Measurements from ENCODE around the gene ZGPAT. TPM values are rescaled to one million over a fixed set of nuclear protein-coding genes. Genes with fewer than 3 reads are reported as not detected.

The ZGPAT gene
- total and polyA plus RNA-seq, 10 of the 15 experiments (the other 5 are each of a cell fraction or from before 2014, with no cell fraction given) = 0.58 to 52.9 (median 18.0) TPM

DNA sequence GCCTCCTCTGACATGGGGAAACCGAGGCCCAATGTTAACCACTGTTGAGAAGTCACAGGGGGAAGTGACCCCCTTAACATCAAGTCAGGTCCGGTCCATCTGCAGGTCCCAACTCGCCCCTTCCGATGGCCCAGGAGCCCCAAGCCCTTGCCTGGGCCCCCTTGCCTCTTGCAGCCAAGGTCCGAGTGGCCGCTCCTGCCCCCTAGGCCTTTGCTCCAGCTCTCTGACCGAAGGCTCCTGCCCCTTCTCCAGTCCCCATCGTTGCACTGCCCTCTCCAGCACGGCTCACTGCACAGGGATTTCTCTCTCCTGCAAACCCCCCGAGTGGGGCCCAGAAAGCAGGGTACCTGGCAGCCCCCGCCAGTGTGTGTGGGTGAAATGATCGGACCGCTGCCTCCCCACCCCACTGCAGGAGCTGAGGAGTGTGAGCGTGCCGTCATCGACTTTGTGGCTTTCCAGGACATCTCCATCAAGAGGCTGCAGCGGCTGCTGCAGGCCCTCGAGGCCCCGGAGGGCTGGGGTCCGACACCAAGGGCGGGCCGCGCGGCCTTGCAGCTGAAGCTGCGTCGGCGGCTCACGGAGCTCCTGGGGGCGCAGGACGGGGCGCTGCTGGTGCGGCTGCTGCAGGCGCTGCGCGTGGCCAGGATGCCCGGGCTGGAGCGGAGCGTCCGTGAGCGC, 9.8 kb upstream of the ZGPAT start:
- FAIRE-seq = no peak
- ChIA-PET CTCF (interaction anchor here (1.6 kb wide), 1 partner anchor 10 kb away, joined by 8 read pairs; the partner anchor contains the start of genes ARFRP1 and ZGPAT), RAD21 (ENCODE audit: unreplicated experiment) (interaction anchor here (0.6 to 1.6 kb wide), 5 partner anchors 10 to 500 kb away, joined by 3 to 4 read pairs (median 3); partner anchors contain the start of genes ARFRP1, TPD52L2 and ZGPAT), POLR2A (interaction anchor here (1.6 kb wide), 1 partner anchor 123 kb away, joined by 7 read pairs; no protein-coding TSS in a partner anchor), SMC1A (ENCODE audit: uncharacterized antibody, unreplicated experiment) (interaction anchor here (1.6 kb wide), 2 partner anchors 38 to 160 kb away, joined by 3 to 4 read pairs; partner anchors contain the start of gene LIME1)
- Histone ChIP-seq H3K4me2 (ENCODE audit: control insufficient read depth, insufficient read depth) (no peak overlapping the region), H3K4me1 (ENCODE audit: control insufficient read depth, insufficient read depth, low read length) (peaks cover 16% of the 10 kb centered on the region), H4K20me1 (ENCODE audit: control insufficient read depth, insufficient read depth) (no peaks in the 10 kb centered on the region), H3K27me3 (replicated peaks in 1 of 2; ENCODE audit: control insufficient read depth in 2 of 2, insufficient read depth in 2 of 2, low read length in 1 of 2) (no peaks in the 10 kb centered on the region), H3K9ac (ENCODE audit: control insufficient read depth, insufficient read depth, low read length) (no peak overlapping the region), H2AFZ (ENCODE audit: control insufficient read depth, low read depth, low read length) (no peak overlapping the region), H3K9me3 (replicated peaks; ENCODE audit: control insufficient read depth, insufficient read depth, low read length) (no peaks in the 10 kb centered on the region), H3K79me2 (ENCODE audit: control insufficient read depth, insufficient read depth, low read length) (no peaks in the 10 kb centered on the region), H3K27ac (ENCODE audit: control insufficient read depth, insufficient read depth) (no peak overlapping the region), H3K36me3 (ENCODE audit: control insufficient read depth in 2 of 2, insufficient read depth in 2 of 2, low read length in 1 of 2) (no peaks in the 10 kb centered on the region; a peak in 1 of 4 replicates), H3K4me3 (no peak overlapping the region)
- no TSS peak for BruUV-seq (replicated peaks)
- no peak for ATAC-seq
- intact Hi-C loops (cut with micrococcal nuclease; ENCODE audit: unreplicated experiment) (loop anchor here (2.0 kb wide), 1 partner anchor 89 kb away; no protein-coding TSS in a partner anchor), in situ Hi-C loops (cut with MboI) (no loop called here)
- TF ChIP-seq ZNF384 (IDR thresholded peaks at IDR 0.05; ENCODE audit: borderline replicate concordance, low read depth, low read length) (no peak), PAX5 (IDR thresholded peaks at IDR 0.05; ENCODE audit: borderline replicate concordance, low read depth, low read length) (no peak), KLF5 (IDR thresholded peaks at IDR 0.05; ENCODE audit: partially characterized antibody) (no peak), POLR2A (IDR thresholded peaks at IDR 0.05; ENCODE audit: low read depth, low read length) (peak; percentile 49)
- TF ChIP-seq, protein P1, sequence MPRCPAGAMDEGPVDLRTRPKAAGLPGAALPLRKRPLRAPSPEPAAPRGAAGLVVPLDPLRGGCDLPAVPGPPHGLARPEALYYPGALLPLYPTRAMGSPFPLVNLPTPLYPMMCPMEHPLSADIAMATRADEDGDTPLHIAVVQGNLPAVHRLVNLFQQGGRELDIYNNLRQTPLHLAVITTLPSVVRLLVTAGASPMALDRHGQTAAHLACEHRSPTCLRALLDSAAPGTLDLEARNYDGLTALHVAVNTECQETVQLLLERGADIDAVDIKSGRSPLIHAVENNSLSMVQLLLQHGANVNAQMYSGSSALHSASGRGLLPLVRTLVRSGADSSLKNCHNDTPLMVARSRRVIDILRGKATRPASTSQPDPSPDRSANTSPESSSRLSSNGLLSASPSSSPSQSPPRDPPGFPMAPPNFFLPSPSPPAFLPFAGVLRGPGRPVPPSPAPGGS (IDR thresholded peaks at IDR 0.05; ENCODE audit: borderline replicate concordance, insufficient read depth, low read depth, low read length, poor library complexity, severe bottlenecking) = peak; percentile 10
- 98% methylated on average over 24 of the region's 40 CpGs for WGBS (ENCODE audit: insufficient coverage, insufficient replicate concordance, low lambda C conversion rate, missing lambda C conversion rate)
- DNase-seq (ENCODE audit: low read depth, low spot score) = no peak

Data from GM12878 (cell line).